ENCODE data around the gene ATG4A. TPM values are rescaled to one million over a fixed set of nuclear protein-coding genes. Genes with fewer than 3 reads are reported as not detected.
A peak's percentile ranks its signal among the peaks of the same experiment; 100 is the strongest.

The ATG4A gene
- total RNA-seq, 1 donor from 2014 or later, result 11.7 TPM

DNA sequence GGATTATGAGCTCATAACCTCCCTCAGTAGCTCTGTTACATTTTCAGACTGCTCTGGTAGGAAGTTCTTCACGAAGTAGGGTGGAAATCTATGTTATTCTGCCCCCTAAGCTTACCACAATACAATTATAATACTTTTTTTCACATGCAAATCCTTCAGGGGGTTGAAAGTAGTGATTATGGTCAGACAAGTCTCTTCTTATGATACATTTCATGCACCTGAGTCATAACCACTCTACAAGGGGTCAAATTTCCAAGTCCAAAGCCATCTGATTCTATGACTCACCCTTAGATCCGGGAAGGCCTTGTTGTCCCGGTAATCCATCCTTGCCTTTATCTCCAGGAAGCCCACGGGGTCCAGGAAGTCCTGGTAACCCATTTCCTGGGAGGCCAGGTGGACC lies 95.2 kb downstream of the ATG4A start:
- DNase-seq, result no peak
- Mint-ChIP-seq H3K4me1 (ENCODE audit: low read depth, unreplicated experiment) (no peaks in the 10 kb centered on the region), H3K4me3 (ENCODE audit: unreplicated experiment) (no peak overlapping the region), H3K27ac (ENCODE audit: unreplicated experiment) (no peak overlapping the region), H3K9me3 (ENCODE audit: unreplicated experiment) (no peaks in the 10 kb centered on the region), H3K27me3 (ENCODE audit: unreplicated experiment) (no peaks in the 10 kb centered on the region), H3K36me3 (ENCODE audit: unreplicated experiment) (no peaks in the 10 kb centered on the region)
- TF ChIP-seq, protein P1, sequence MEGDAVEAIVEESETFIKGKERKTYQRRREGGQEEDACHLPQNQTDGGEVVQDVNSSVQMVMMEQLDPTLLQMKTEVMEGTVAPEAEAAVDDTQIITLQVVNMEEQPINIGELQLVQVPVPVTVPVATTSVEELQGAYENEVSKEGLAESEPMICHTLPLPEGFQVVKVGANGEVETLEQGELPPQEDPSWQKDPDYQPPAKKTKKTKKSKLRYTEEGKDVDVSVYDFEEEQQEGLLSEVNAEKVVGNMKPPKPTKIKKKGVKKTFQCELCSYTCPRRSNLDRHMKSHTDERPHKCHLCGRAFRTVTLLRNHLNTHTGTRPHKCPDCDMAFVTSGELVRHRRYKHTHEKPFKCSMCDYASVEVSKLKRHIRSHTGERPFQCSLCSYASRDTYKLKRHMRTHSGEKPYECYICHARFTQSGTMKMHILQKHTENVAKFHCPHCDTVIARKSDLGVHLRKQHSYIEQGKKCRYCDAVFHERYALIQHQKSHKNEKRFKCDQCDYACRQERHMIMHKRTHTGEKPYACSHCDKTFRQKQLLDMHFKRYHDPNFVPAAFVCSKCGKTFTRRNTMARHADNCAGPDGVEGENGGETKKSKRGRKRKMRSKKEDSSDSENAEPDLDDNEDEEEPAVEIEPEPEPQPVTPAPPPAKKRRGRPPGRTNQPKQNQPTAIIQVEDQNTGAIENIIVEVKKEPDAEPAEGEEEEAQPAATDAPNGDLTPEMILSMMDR (IDR thresholded peaks at IDR 0.05; ENCODE audit: partially characterized antibody, unreplicated experiment), result no peak

DNA sequence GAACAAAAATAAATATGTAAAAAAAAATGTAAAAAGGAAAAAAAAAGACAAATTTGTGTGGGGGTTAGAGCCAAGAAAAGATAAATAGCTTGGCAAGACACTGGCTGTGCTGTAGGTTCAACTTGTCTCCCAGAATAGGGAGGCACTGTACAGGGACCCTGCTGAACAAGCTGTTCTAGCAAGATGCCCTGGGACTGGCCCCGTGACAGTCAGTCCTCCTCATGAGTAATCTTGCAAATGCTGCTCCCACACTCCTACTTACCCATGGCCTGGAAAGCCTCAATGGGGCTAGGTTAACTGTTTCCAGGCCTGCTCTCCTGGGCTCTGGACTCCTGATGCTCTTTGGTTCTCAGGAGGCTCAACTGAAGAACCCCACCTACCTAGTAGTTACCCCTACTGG lies 106.8 kb downstream of the ATG4A start:
- no peaks in the 10 kb centered on the region for H3K4me1 Mint-ChIP-seq (ENCODE audit: low read depth, unreplicated experiment)
- H3K27ac Mint-ChIP-seq (ENCODE audit: unreplicated experiment), result no peak overlapping the region
- H3K9me3 Mint-ChIP-seq (ENCODE audit: unreplicated experiment), result no peaks in the 10 kb centered on the region
- H3K27me3 Mint-ChIP-seq (ENCODE audit: unreplicated experiment), result peaks cover 2% of the 10 kb centered on the region
- DNase-seq, result no peak
- TF ChIP-seq, protein P1 (IDR thresholded peaks at IDR 0.05; ENCODE audit: partially characterized antibody, unreplicated experiment), result no peak
- no peaks in the 10 kb centered on the region for H3K36me3 Mint-ChIP-seq (ENCODE audit: unreplicated experiment)
- H3K4me3 Mint-ChIP-seq (ENCODE audit: unreplicated experiment), result no peak overlapping the region

DNA sequence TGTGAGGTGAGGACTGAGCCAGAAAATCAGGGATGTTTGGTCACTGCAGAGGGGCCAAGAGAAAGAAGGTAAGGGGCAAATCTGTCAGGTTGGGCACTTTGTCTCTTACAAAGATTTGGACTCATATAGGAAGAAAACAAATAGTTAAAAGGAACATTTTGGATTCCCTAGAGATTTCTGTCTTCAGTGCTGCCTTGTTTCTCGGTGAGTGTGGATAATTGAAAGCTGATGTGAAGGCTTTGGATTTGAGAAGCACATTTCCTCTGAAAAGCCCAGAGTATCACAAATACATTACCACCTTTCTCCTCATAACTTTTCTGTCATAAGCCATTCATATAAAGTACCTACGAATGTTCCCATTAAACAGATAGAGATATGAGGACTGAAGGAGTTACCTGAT lies 107.5 kb downstream of the ATG4A start:
- TF ChIP-seq, protein P1 (IDR thresholded peaks at IDR 0.05; ENCODE audit: partially characterized antibody, unreplicated experiment), result no peak
- Mint-ChIP-seq H3K27me3 (ENCODE audit: unreplicated experiment) (peaks cover 2% of the 10 kb centered on the region), H3K27ac (ENCODE audit: unreplicated experiment) (no peak overlapping the region), H3K36me3 (ENCODE audit: unreplicated experiment) (no peaks in the 10 kb centered on the region), H3K4me1 (ENCODE audit: low read depth, unreplicated experiment) (no peaks in the 10 kb centered on the region), H3K4me3 (ENCODE audit: unreplicated experiment) (no peak overlapping the region), H3K9me3 (ENCODE audit: unreplicated experiment) (no peaks in the 10 kb centered on the region)
- no peak for DNase-seq

DNA sequence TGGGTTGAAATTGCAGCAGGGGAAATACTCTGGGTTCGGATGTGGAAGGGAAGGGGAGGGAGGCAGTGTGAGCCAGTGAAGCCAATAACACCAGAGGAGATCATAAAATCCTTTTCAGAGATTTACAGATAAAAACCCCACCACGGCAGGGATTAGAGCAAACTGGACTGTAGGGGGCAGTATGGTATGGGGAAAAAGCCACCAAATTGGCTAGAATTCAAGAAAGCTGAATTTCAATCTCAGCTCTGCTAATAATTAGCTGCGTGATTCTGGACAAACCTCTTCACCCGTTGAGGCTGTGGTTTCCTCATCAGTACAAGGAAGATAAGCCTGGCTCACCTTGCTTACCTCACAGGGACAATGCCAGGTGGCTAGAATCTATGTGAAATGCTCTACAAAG lies 108.1 kb downstream of the ATG4A start:
- H3K4me3 Mint-ChIP-seq (ENCODE audit: unreplicated experiment), result no peak overlapping the region
- H3K27ac Mint-ChIP-seq (ENCODE audit: unreplicated experiment), result no peak overlapping the region
- DNase-seq, result peak; percentile 24
- TF ChIP-seq, protein P1 (IDR thresholded peaks at IDR 0.05; ENCODE audit: partially characterized antibody, unreplicated experiment), result peak; percentile 64
- no peaks in the 10 kb centered on the region for H3K36me3 Mint-ChIP-seq (ENCODE audit: unreplicated experiment)
- H3K27me3 Mint-ChIP-seq (ENCODE audit: unreplicated experiment), result peaks cover 2% of the 10 kb centered on the region
- H3K9me3 Mint-ChIP-seq (ENCODE audit: unreplicated experiment), result no peaks in the 10 kb centered on the region
- no peaks in the 10 kb centered on the region for H3K4me1 Mint-ChIP-seq (ENCODE audit: low read depth, unreplicated experiment)

DNA sequence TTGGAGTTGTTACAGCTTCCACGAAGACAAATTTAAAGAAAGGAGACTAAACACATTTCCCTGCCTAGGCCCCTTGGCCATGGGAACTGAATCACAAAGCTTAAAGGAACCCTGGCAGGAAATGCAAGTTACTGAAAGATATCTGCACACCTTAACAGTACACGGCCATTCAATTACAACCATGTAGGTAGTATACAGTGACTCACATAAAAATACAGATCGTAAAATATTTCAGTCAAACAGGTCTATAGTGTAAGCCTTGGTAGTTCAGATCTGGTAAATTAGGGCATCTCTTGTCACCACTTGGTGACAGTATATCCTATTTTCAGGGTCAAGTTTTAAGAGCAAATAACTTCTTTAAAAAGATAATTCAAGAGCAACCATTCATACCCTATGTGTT lies 112.0 kb downstream of the ATG4A start:
- Mint-ChIP-seq H3K9me3 (ENCODE audit: unreplicated experiment) (no peaks in the 10 kb centered on the region), H3K4me1 (ENCODE audit: low read depth, unreplicated experiment) (no peaks in the 10 kb centered on the region), H3K36me3 (ENCODE audit: unreplicated experiment) (no peaks in the 10 kb centered on the region), H3K4me3 (ENCODE audit: unreplicated experiment) (no peak overlapping the region), H3K27ac (ENCODE audit: unreplicated experiment) (no peak overlapping the region), H3K27me3 (ENCODE audit: unreplicated experiment) (peaks cover 2% of the 10 kb centered on the region)
- DNase-seq, result no peak
- TF ChIP-seq, protein P1 (IDR thresholded peaks at IDR 0.05; ENCODE audit: partially characterized antibody, unreplicated experiment), result no peak

Other genes with a start within 250 kb of the ATG4A start
- not detected for gene TEX13B, start 109.4 kb upstream of the ATG4A start, total RNA-seq (ENCODE audit: unreplicated experiment)
- not detected for gene VSIG1, start 46.7 kb upstream of the ATG4A start, total RNA-seq (ENCODE audit: unreplicated experiment)
- gene PSMD10, start 236 bp upstream of the ATG4A start, total RNA-seq (ENCODE audit: unreplicated experiment), result 26.2 TPM

All from glutamatergic neuron (in vitro differentiated cells).